Choroid plexus epithelial cell (primary cell): Measurements from ENCODE around the gene RUNX1.

ENCODE experiments used
- DNase-seq: peaks from one replicate; pipeline ENCODE4 v3.0.0-alpha.2; 2010; ENCODE audit warnings: low read depth
- H3K4me3 ChIP-seq: 2 replicates; pipeline ENCODE4 v1.5.1; 2011; ENCODE audit warnings: low read depth, mild to moderate bottlenecking, control low read depth, low read length, moderate library complexity
- CTCF ChIP-seq: conservative IDR thresholded peaks from 2 replicates; pipeline ENCODE4 v1.5.1; 2011; ENCODE audit warnings: low read depth, mild to moderate bottlenecking, control low read depth, inconsistent platforms, low read length, moderate library complexity

RUNX1 gene

DNA sequence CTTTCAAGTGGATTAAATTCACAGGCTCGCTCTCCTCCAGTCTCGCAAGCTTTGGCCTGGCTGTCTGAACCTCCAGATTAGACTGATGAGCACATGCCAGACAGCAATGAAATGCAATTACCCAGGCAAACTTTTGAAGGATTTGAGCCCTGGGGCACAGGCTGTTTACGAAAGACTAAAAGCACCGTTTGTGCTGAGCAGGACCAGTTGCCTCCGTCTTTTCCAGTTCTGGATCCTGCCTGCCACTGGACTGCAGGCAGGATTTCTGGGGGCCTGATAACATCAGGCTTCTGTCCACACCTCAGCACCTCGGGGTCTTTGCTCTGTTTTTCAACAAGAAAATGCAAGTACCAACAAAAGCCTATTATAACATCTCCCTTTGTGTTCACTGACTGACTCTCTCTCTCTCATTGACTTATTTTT, 234.6 kb downstream of the RUNX1 start:
- no peak for TF ChIP-seq CTCF
- DNase-seq, result no peak
- no peak overlapping the region for H3K4me3 ChIP-seq

DNA sequence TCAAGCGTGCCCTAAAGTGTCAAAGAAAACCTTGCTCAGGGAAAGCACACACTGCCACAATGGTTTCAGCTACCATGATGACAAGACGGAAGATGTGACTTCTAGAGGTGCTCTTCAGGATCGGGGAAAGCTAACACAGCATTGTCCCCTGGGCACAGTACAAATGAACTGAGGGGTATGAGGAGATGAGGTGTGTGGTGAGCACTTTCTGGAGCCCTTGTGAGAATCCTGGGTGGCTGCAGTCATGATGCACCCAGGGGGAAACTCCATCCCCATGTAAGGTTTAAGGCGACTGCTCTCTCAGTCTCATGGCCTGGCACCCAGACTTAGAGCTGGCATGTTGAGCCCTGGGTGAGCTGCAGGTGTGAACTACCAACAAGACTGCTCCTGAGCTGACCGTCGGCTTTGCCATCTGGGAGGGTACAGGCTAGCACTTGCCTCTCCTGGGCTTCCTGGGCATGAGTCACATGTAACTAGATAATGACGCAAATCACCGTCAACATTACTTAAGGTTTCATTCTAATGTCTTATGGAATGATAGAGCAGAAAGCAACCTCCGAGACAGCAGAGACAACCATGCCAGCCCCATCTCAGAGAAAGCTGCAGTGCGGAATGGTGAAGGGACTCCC, 235.7 kb downstream of the RUNX1 start:
- TF ChIP-seq CTCF, result no peak
- no peak overlapping the region for H3K4me3 ChIP-seq
- DNase-seq, result peak; percentile 86

- H3K4me3 ChIP-seq, result no peak overlapping the region
- TF ChIP-seq CTCF, result no peak
- DNase-seq, result peak; percentile 96
Observed at GRCh38 chr21:34812504-34813265, 236.4 kb downstream of the RUNX1 start.

DNA sequence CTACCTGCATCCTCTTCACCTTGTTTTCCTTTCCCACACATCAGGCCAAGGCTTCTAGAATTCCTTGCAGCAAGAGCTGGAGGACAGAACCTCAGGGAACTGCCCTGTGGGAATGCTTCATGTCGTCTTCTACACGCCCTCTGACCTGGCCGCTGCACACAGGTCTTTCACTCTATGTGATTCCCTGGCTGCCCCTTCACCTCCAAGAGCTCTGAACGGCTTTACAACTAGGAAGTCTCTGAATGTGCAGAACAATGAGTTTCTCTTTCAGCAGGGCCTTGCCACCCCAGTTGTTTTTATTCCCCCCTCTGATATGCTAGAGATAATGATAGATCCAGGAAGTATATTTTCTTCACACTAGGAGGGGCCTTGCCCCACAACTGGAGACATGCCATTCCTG, 237.7 kb downstream of the RUNX1 start:
- no peak for TF ChIP-seq CTCF
- H3K4me3 ChIP-seq, result no peak overlapping the region
- peak; percentile 34 for DNase-seq

GRCh38 chr21:34810786-34811185, 238.3 kb downstream of the RUNX1 start:
- no peak for DNase-seq
- TF ChIP-seq CTCF, result no peak
- no peak overlapping the region for H3K4me3 ChIP-seq

DNA sequence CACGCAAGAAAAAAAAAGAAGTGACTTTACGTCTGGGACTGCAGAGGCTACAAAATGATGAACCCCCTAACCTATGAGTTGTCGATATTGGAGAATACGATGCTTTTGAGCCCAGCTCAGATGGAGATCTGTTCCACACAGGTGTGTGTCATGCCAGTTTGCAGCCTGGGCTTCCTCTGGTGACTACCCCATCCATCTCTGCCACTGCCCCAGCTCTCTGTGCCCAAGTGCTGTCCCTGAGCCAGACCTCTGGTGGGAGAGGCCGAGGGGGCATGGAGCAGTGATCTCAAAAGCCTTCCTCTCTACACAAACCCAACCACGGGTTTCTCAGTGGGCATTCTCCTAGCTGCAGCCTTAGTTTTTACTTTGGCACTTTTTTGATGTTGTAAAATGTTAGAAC, 239.3 kb downstream of the RUNX1 start:
- no peak overlapping the region for H3K4me3 ChIP-seq
- no peak for DNase-seq
- TF ChIP-seq CTCF, result no peak

DNA sequence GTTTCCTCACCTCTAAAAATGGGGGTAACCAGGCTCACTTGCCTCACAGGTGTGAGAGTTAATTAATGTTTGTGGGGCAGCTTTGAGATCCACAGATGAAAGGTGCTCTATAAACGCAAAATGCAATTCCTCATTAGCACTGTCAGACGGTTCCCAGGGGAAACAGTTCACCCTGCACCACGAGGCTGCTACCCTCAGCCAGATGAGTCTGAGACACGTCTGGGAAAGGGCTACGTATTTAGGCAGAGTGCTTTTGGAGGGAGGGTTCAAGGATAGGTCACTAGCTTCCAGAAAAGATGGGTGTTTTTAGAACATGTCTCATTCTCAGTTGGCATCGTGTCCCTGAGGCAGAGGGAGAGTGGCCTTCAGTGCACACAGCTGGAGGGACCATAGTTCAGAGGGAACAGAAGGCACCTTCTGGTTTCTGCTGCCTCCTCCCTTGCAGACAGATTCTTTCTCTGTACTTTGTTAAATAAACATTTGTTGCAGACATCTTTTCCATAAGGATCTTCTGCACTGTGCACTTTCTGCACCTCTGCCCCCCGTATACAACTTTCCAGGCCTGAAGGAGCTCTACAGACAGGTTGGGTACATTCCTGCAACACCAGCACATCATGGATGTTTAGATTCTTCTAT, 240.4 kb downstream of the RUNX1 start:
- peak; percentile 94 for DNase-seq
- TF ChIP-seq CTCF, result no peak
- H3K4me3 ChIP-seq, result no peak overlapping the region
